GM21825 (cell line): ENCODE data around the gene GARIN5A.
A peak's percentile ranks its signal among the peaks of the same experiment; 100 is the strongest.

Source experiments
- ATAC-seq: cut with Tn5 transposase; IDR thresholded peaks from one replicate; pipeline ENCODE4 v1.9.1; 2021; ENCODE audit warnings: mild to moderate bottlenecking, moderate library complexity; ENCODE audit not compliant: unreplicated experiment

Gene GARIN5A

GRCh38 chr19:50435627-50436026 is 41.0 kb downstream of the GARIN5A start:
- ATAC-seq = no peak

- no peak for ATAC-seq
Measured at GRCh38 chr19:50435221-50435620, 41.4 kb downstream of the GARIN5A start.

- no peak for ATAC-seq
Measured at GRCh38 chr19:50434525-50434924, 42.1 kb downstream of the GARIN5A start.

- no peak for ATAC-seq
Measured at GRCh38 chr19:50433201-50434180, 43.2 kb downstream of the GARIN5A start.

GRCh38 chr19:50432221-50433028 is 44.2 kb downstream of the GARIN5A start, which contains the start of gene MYBPC2:
Gene MYBPC2 (plus strand): TSS chr19:50432892. CDS start chr19:50432954, 62 bp downstream.
- ATAC-seq = no peak

GRCh38 chr19:50431343-50432220 is 45.1 kb downstream of the GARIN5A start:
- ATAC-seq = peak; percentile 75

GRCh38 chr19:50430888-50431342 is 45.7 kb downstream of the GARIN5A start:
- ATAC-seq = no peak

GRCh38 chr19:50428772-50429463 is 47.7 kb downstream of the GARIN5A start:
- ATAC-seq = no peak

- ATAC-seq = no peak
Measured at GRCh38 chr19:50427997-50428425, 48.6 kb downstream of the GARIN5A start.

GRCh38 chr19:50427318-50427925 is 49.2 kb downstream of the GARIN5A start:
- ATAC-seq = no peak

GRCh38 chr19:50425581-50425980 is 51.1 kb downstream of the GARIN5A start:
- ATAC-seq = no peak

- ATAC-seq = no peak
Measured at GRCh38 chr19:50423279-50424113, 53.2 kb downstream of the GARIN5A start.

GRCh38 chr19:50422397-50423278 is 54.0 kb downstream of the GARIN5A start:
- ATAC-seq = no peak

GRCh38 chr19:50420808-50421207 is 55.8 kb downstream of the GARIN5A start:
- no peak for ATAC-seq

- no peak for ATAC-seq
Measured at GRCh38 chr19:50420127-50420526, 56.5 kb downstream of the GARIN5A start.

GRCh38 chr19:50419580-50420035 is 57.0 kb downstream of the GARIN5A start:
- no peak for ATAC-seq

- ATAC-seq = no peak
Measured at GRCh38 chr19:50419022-50419579, 57.5 kb downstream of the GARIN5A start.
